DND-41 (cell line): ENCODE measurements around the gene DNAJB1.

Source experiments
- ATAC-seq: fragments of 200-7000 bp; cut with Tn5 transposase; 3 replicates; pipeline ENCODE4 v1.9.1; 2021; ENCODE audit warnings: low read depth; ENCODE audit not compliant: insufficient read depth
- DNase-seq: peaks from one replicate; pipeline ENCODE4 v3.0.0-alpha.2; 2020
- H2AFZ ChIP-seq: 2 replicates; pipeline ENCODE4 v1.6.0; 2012; ENCODE audit warnings: low read depth, low read length
- H3K27ac ChIP-seq: 2 replicates; pipeline ENCODE4 v1.5.1; 2012; ENCODE audit warnings: low read length, inconsistent platforms
- H3K27me3 ChIP-seq: fragments of 200-600 bp; sonication (generic); 2 replicates; pipeline ENCODE4 v1.6.0; 2012; ENCODE audit warnings: low read length, mild to moderate bottlenecking, inconsistent platforms; ENCODE audit not compliant: insufficient read depth, poor library complexity
- H3K36me3 ChIP-seq: 2 replicates; pipeline ENCODE4 v1.5.1; 2012; ENCODE audit warnings: low read length, inconsistent platforms; ENCODE audit not compliant: insufficient read depth
- H3K4me1 ChIP-seq: 2 replicates; pipeline ENCODE4 v1.5.1; 2012; ENCODE audit warnings: mild to moderate bottlenecking, low read length; ENCODE audit not compliant: insufficient read depth
- H3K4me2 ChIP-seq: 2 replicates; pipeline ENCODE4 v1.6.0; 2012; ENCODE audit warnings: mild to moderate bottlenecking, moderate library complexity, low read length, inconsistent platforms; ENCODE audit not compliant: insufficient read depth
- H3K4me3 ChIP-seq, 2 experiments: fragments of 200-600 bp in 1 of 2; shearing (Covaris generic) in 1 of 2; 2 replicates each; pipeline ENCODE4 v1.5.1; 2012 to 2016; ENCODE audit warnings: inconsistent platforms in 2 of 2, low read length in 2 of 2, mild to moderate bottlenecking in 2 of 2, low read depth in 1 of 2, moderate library complexity in 1 of 2
- H3K79me2 ChIP-seq: 2 replicates; pipeline ENCODE4 v1.6.0; 2012; ENCODE audit warnings: low read length, inconsistent platforms; ENCODE audit not compliant: insufficient read depth
- H3K9ac ChIP-seq: 2 replicates; pipeline ENCODE4 v1.6.0; 2012; ENCODE audit warnings: low read depth, mild to moderate bottlenecking, inconsistent platforms, low read length, moderate library complexity
- H3K9me3 ChIP-seq: 2 replicates; pipeline ENCODE4 v1.5.1; 2012; ENCODE audit warnings: low read length, moderate library complexity, mild to moderate bottlenecking, inconsistent platforms; ENCODE audit not compliant: insufficient read depth, severe bottlenecking
- H4K20me1 ChIP-seq: 2 replicates; pipeline ENCODE4 v1.6.0; 2012; ENCODE audit warnings: low read length; ENCODE audit not compliant: insufficient read depth
- EZH2 ChIP-seq: IDR thresholded peaks from 3 replicates; pipeline ENCODE4 v1.6.1; 2012; ENCODE audit warnings: borderline replicate concordance, low read depth, mild to moderate bottlenecking, moderate library complexity, low read length, inconsistent platforms; ENCODE audit not compliant: severe bottlenecking
- TF ChIP-seq, protein P1 (sequence below): IDR thresholded peaks from 2 replicates; pipeline ENCODE4 v1.5.1; 2012; ENCODE audit warnings: borderline replicate concordance, low read length, moderate library complexity, mild to moderate bottlenecking; ENCODE audit not compliant: poor library complexity, severe bottlenecking; ENCODE audit errors: extremely low read depth

The DNAJB1 gene

DNA sequence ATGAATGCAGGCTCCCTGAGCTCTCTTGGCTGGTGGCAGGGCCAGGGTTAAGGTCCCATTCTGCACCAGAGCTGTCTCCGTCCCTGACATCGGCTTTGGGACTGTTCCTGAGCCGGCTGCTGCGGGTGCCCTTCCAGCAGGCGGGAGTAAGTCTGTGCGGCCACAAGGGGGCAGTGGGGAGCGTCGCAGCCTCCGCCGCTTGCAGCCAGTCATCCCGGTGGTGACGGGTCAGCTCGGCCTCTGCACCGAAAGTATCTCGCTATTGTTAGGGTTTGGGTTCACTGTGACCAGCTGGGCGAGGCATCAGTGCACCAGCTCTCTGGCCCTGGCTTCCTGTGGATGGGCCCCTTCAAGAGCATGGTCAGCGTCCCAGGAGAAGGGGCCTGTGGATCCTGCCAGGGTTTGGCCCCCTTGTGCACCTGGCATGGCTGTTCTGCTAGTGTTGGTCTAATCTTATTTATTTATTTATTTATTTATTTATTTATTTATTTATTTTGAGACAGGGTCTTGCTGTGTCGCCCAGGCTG, 38.5 kb upstream of the DNAJB1 start:
- ATAC-seq: peak; percentile 70
- no peaks in the 10 kb centered on the region for H3K4me1 ChIP-seq
- H3K27ac ChIP-seq: no peak overlapping the region
- H2AFZ ChIP-seq: no peak overlapping the region
- no peaks in the 10 kb centered on the region for H3K27me3 ChIP-seq
- peak; percentile 48 for DNase-seq
- no peak overlapping the region for H3K4me3 ChIP-seq
- TF ChIP-seq, protein P1, sequence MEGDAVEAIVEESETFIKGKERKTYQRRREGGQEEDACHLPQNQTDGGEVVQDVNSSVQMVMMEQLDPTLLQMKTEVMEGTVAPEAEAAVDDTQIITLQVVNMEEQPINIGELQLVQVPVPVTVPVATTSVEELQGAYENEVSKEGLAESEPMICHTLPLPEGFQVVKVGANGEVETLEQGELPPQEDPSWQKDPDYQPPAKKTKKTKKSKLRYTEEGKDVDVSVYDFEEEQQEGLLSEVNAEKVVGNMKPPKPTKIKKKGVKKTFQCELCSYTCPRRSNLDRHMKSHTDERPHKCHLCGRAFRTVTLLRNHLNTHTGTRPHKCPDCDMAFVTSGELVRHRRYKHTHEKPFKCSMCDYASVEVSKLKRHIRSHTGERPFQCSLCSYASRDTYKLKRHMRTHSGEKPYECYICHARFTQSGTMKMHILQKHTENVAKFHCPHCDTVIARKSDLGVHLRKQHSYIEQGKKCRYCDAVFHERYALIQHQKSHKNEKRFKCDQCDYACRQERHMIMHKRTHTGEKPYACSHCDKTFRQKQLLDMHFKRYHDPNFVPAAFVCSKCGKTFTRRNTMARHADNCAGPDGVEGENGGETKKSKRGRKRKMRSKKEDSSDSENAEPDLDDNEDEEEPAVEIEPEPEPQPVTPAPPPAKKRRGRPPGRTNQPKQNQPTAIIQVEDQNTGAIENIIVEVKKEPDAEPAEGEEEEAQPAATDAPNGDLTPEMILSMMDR: peak; percentile 80
- no peak for TF ChIP-seq EZH2
- peaks cover 3% of the 10 kb centered on the region; the same call in 1 of the 2 replicates for H3K36me3 ChIP-seq
- peaks cover 92% of the 10 kb centered on the region for H3K79me2 ChIP-seq
- H3K9ac ChIP-seq: no peak overlapping the region
- H3K9me3 ChIP-seq: no peaks in the 10 kb centered on the region
- H3K4me2 ChIP-seq: no peak overlapping the region
- peaks cover 74% of the 10 kb centered on the region for H4K20me1 ChIP-seq

DNA sequence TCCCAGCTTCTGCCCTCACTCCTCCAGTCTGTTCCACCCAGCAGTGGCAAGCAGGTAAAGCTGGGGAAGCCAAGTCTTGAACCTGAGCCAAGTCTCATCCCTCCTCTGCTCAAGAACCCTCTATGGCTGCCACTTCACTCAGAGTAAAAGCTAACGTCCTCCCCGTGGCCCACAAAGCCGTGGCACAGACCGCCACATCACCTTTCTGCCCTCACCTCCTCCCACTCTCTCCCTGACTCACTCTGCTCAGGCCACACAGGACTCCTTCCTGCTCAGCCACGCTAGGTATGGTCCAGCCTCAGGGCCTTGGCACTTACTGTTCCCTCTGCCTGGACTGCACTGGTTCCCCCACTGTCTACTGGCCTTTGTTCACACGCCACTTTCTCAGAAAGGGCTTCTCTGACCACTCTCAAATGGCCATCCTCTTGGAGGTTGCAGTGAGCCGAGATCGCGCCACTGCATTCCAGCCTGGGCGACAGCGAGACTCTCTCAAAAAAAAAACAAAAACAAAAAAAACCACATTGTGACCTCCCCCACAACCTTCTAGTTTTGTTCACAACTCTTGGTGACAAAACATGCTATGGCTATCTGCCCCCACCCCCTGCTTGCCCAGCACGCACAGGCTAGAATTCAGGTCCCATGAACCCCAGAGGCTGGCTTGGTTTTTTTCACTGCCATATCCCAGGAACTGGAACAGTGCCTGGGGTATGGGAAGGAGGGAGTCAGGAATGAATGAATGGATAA, 37.9 kb upstream of the DNAJB1 start:
- Histone ChIP-seq H3K4me1 (no peaks in the 10 kb centered on the region), H3K4me3 (no peak overlapping the region), H3K79me2 (peaks cover 90% of the 10 kb centered on the region), H3K27me3 (no peaks in the 10 kb centered on the region), H2AFZ (no peak overlapping the region), H4K20me1 (peaks cover 73% of the 10 kb centered on the region), H3K36me3 (peaks cover 3% of the 10 kb centered on the region; the same call in 1 of the 2 replicates), H3K9ac (no peak overlapping the region), H3K4me2 (no peak overlapping the region), H3K9me3 (no peaks in the 10 kb centered on the region), H3K27ac (no peak overlapping the region)
- no peak for DNase-seq
- no peak for TF ChIP-seq EZH2
- TF ChIP-seq, protein P1: no peak
- ATAC-seq: no peak

DNA sequence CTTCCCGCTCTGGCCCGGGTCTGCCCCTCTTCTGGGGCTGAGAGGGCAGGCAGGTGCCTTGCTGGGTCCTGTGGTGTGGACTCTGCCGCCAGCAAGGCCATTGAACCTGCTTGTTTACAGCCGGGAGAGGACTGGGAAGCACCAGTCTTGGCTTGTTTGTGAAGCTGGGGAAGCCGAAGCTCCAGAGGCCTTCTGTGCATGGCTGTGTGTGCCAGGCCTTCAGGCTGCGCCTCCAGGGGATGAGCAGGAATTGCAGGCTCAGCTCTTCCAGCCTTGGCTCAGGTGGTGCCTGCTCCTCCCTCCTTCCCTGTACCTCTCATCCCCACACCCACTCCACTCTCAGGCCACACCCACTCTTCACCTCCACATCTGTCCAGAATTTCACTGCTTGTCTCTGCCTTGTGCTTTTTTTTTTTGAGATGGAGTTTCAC, 36.2 kb upstream of the DNAJB1 start:
- Histone ChIP-seq H2AFZ (no peak overlapping the region), H3K9ac (no peak overlapping the region), H3K4me1 (no peaks in the 10 kb centered on the region), H3K36me3 (peaks cover 10% of the 10 kb centered on the region), H4K20me1 (peaks cover 69% of the 10 kb centered on the region), H3K9me3 (no peaks in the 10 kb centered on the region), H3K4me3 (no peak overlapping the region), H3K79me2 (peaks cover 88% of the 10 kb centered on the region), H3K27me3 (no peaks in the 10 kb centered on the region), H3K27ac (no peak overlapping the region), H3K4me2 (no peak overlapping the region)
- DNase-seq (no peak), ATAC-seq (no peak)
- TF ChIP-seq, protein P1: no peak
- TF ChIP-seq EZH2: no peak
